Stimulated activated CD8-positive, alpha-beta memory T cell treated with anti-CD3 and anti-CD28 coated beads, Interleukin-7, amount 100 ng/mL, for 4 hours (primary cell): ENCODE measurements around the gene IL20RB.

Source experiments
- DNase-seq, 2 donors: peaks; one replicate each; pipeline ENCODE4 v3.0.0-alpha.2; 2020; ENCODE audit warnings: low read depth in 2 of 2

IL20RB gene

GRCh38 chr3:136957751-136958288, at the start of gene IL20RB:
Gene IL20RB, plus strand, starts transcription at chr3:136957983. Its CDS starts 131 bp downstream, at chr3:136958114.
- no peak for DNase-seq

- no peak for DNase-seq
Observed at GRCh38 chr3:136908297-136908696, 49.5 kb upstream of the IL20RB start.

GRCh38 chr3:136909187-136909586, 48.6 kb upstream of the IL20RB start:
- DNase-seq: no peak

- DNase-seq: no peak
Observed at GRCh38 chr3:136910697-136911096, 47.1 kb upstream of the IL20RB start.

GRCh38 chr3:136913168-136913567, 44.6 kb upstream of the IL20RB start:
- DNase-seq: no peak

GRCh38 chr3:136914739-136915138, 43.0 kb upstream of the IL20RB start:
- no peak for DNase-seq

GRCh38 chr3:136916223-136916622, 41.6 kb upstream of the IL20RB start:
- DNase-seq: no peak

- no peak for DNase-seq
Observed at GRCh38 chr3:136919799-136920580, 37.8 kb upstream of the IL20RB start.

GRCh38 chr3:136920904-136921611, 36.7 kb upstream of the IL20RB start:
- DNase-seq: no peak

GRCh38 chr3:136925425-136926190, 32.2 kb upstream of the IL20RB start:
- DNase-seq: no peak

GRCh38 chr3:136928240-136928639, 29.5 kb upstream of the IL20RB start:
- DNase-seq: no peak

- DNase-seq: no peak
Observed at GRCh38 chr3:136929977-136930670, 27.7 kb upstream of the IL20RB start.

GRCh38 chr3:136931606-136932005, 26.2 kb upstream of the IL20RB start:
- DNase-seq: no peak

GRCh38 chr3:136932523-136932922, 25.3 kb upstream of the IL20RB start:
- DNase-seq: no peak

- no peak for DNase-seq
Observed at GRCh38 chr3:136932978-136933772, 24.6 kb upstream of the IL20RB start.

- no peak for DNase-seq
Observed at GRCh38 chr3:136937175-136937574, 20.6 kb upstream of the IL20RB start.

GRCh38 chr3:136937851-136938250, 19.9 kb upstream of the IL20RB start:
- no peak for DNase-seq

- no peak for DNase-seq
Observed at GRCh38 chr3:136938334-136938733, 19.4 kb upstream of the IL20RB start.

GRCh38 chr3:136939489-136939888, 18.3 kb upstream of the IL20RB start:
- no peak for DNase-seq

GRCh38 chr3:136942803-136943202, 15.0 kb upstream of the IL20RB start:
- no peak for DNase-seq

GRCh38 chr3:136943436-136943835, 14.3 kb upstream of the IL20RB start:
- DNase-seq: no peak
